ENCODE measurements around the gene GSK3A.

DNA sequence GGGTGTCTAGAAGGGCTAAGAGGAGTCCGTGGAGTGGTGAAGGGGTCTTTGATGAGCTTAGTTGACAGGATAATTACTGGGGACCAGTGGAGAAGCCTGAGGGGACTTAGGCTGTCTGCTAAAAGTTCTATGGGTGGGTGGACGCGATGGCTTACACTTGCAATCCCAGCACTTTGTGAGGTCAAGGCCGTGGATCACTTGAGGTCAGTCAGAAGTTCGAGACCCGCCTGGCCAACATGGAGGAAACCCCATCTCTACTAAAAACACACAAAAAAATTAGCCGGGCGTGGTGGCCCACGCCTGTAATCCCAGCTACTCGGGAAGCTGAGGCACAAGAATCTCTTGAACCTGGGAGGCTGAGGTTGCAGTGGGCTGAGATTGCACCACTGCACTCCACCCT, 2.8 kb upstream of the GSK3A start:
- TF ChIP-seq, protein P1, sequence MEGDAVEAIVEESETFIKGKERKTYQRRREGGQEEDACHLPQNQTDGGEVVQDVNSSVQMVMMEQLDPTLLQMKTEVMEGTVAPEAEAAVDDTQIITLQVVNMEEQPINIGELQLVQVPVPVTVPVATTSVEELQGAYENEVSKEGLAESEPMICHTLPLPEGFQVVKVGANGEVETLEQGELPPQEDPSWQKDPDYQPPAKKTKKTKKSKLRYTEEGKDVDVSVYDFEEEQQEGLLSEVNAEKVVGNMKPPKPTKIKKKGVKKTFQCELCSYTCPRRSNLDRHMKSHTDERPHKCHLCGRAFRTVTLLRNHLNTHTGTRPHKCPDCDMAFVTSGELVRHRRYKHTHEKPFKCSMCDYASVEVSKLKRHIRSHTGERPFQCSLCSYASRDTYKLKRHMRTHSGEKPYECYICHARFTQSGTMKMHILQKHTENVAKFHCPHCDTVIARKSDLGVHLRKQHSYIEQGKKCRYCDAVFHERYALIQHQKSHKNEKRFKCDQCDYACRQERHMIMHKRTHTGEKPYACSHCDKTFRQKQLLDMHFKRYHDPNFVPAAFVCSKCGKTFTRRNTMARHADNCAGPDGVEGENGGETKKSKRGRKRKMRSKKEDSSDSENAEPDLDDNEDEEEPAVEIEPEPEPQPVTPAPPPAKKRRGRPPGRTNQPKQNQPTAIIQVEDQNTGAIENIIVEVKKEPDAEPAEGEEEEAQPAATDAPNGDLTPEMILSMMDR (IDR thresholded peaks at IDR 0.05; ENCODE audit: poor library complexity): no peak
- no peak for TF ChIP-seq EZH2 (IDR thresholded peaks at IDR 0.05; ENCODE audit: borderline replicate concordance)
